WERI-Rb-1 (cell line): ENCODE measurements around the gene EFNA1.

ENCODE experiments used
- DNase-seq: peaks from one replicate; pipeline ENCODE4 v3.0.0-alpha.2; 2020
- H3K27ac ChIP-seq: fragments of 250-450 bp; sonication (Bioruptor Pico); 2 replicates; pipeline ENCODE4 v1.5.1; 2020; ENCODE audit warnings: mild to moderate bottlenecking, moderate library complexity
- H3K27me3 ChIP-seq: fragments of 250-450 bp; sonication (Bioruptor Pico); 2 replicates; pipeline ENCODE4 v1.5.1; 2021; ENCODE audit warnings: mild to moderate bottlenecking, low read depth, moderate library complexity; ENCODE audit not compliant: insufficient read depth, severe bottlenecking
- H3K36me3 ChIP-seq: fragments of 250-450 bp; sonication (Bioruptor Pico); 2 replicates; pipeline ENCODE4 v1.5.1; 2020; ENCODE audit warnings: mild to moderate bottlenecking, moderate library complexity
- H3K4me3 ChIP-seq: 2 replicates; pipeline ENCODE4 v1.5.1; 2011; ENCODE audit warnings: low read depth, mild to moderate bottlenecking, control low read depth, low read length
- H3K9me3 ChIP-seq: fragments of 250-450 bp; sonication (Bioruptor Pico); 2 replicates; pipeline ENCODE4 v1.5.1; 2021; ENCODE audit warnings: mild to moderate bottlenecking, moderate library complexity; ENCODE audit not compliant: severe bottlenecking
- CTCF ChIP-seq: IDR thresholded peaks from 2 replicates; pipeline ENCODE4 v1.5.1; 2011; ENCODE audit warnings: low read depth, mild to moderate bottlenecking, control low read depth, inconsistent platforms, low read length

Gene EFNA1

DNA sequence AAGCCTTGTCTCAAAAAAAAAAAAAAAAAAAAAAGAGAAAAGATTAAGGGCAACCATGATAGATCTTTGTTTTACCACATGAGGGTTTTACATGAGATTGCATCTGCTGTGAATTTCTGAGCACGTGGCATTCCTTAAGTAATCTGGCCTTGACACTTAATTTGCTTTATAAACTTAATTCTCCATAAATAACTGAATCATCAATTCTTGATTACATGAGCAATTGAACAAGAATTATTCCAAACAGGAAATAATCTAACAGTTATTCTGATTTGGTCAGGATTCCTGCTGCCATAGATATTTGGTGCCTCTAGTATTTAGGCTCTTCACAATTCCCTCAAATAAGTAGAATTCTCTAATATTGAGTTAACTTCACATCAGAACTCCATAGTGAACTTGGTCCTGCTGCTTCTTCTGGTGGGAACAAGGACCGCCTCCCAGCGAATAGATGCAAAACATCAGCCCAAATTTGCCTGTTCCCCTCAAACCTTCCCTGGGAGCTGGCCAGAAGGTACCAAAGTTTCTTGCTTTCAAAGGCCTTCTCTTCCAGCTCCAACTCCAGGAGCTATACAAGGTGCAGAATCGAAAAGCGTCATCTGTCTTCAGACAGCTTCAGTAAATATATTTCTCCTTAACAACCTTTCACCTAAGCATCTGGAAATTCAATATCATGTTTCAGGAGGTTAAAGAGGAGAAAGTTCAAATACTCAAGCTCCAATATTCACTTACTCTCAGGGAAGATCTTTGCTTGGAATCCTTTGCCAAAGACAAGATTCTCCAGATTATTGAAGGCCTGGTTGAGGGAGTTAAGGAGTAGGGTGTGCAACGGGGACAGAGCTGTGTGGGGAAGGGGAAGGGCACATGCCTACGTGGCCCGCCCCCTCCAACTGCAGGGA is 44.4 kb downstream of the EFNA1 start:
- H3K27me3 ChIP-seq, result no peaks in the 10 kb centered on the region
- H3K27ac ChIP-seq, result peak overlapping the region; percentile 78

GRCh38 chr1:155172732-155173477 is 45.2 kb downstream of the EFNA1 start, which contains the start of gene KRTCAP2:
KRTCAP2 (minus strand) TSS chr1:155173304; CDS start chr1:155173224, 80 bp downstream.
- H3K27ac ChIP-seq, result peak within 1 kb of the TSS; percentile 78
- no peaks in the 10 kb centered on the region for H3K27me3 ChIP-seq
- no peaks in the 10 kb centered on the region for H3K9me3 ChIP-seq
- peak; percentile 100 for TF ChIP-seq CTCF
- DNase-seq, result peak; percentile 100
- H3K4me3 ChIP-seq, result peak within 1 kb of the TSS; percentile 85
- H3K36me3 ChIP-seq, result peaks cover 31% of the 10 kb centered on the region

More for the DNA sequence above, 44.4 kb downstream of the EFNA1 start:
- peak overlapping the region; percentile 85 for H3K4me3 ChIP-seq
- H3K9me3 ChIP-seq, result no peaks in the 10 kb centered on the region
- no peak for TF ChIP-seq CTCF
- H3K36me3 ChIP-seq, result peaks cover 26% of the 10 kb centered on the region
- DNase-seq, result peak; percentile 9

DNA sequence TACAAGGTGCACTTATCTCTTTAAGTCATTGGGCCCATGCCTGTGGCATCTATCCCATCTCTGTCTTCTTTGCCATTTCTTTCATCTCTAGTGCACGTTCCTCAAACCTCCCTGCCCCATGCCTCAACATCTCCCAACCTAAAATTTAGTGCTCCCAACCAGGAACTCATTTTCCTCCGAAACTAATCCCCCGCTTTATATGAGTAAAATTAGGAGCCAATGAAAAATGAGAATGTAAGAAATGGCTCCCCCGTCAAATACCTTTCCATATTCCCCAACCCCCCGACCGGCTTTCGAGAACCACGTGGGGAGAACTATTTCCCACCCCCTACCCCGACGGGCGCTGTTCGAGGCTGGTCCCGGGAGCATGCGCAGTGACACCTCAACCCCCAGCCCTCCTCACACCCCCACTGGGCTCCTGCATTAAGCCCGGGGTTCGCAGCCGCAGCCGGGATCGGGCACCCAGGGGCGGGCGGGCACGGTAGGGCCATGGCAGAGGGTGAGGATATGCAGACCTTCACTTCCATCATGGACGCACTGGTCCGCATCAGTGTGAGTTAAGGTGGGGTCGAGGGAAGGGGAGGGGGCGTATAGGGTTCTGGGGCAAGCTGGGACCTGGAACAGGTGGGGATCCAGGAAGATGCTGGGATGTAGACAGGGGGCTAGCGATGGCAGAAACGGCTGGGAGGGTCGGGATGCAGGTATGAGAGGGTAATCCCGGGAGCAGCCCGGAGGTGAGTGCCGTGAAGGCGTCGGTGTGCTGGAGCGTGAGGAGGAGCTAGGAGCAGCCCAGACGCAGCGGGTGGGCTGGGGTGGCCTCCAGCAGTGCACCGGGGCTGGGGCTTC is 46.0 kb downstream of the EFNA1 start, which contains the start of gene TRIM46:
TRIM46 (plus strand) TSS at position 372 of the 846 bp plus-strand sequence; CDS start at position 490, 118 bp downstream.
- Histone ChIP-seq H3K36me3 (peaks cover 35% of the 10 kb centered on the region), H3K27me3 (no peaks in the 10 kb centered on the region)
- DNase-seq, result peak; percentile 95

GRCh38 chr1:155174324-155175280 is 46.9 kb downstream of the EFNA1 start:
- no peaks in the 10 kb centered on the region for H3K9me3 ChIP-seq
- no peak overlapping the region for H3K27ac ChIP-seq
- H3K4me3 ChIP-seq, result peak overlapping the region; percentile 85
- peaks cover 29% of the 10 kb centered on the region for H3K36me3 ChIP-seq
- DNase-seq, result peak; percentile 70
- H3K27me3 ChIP-seq, result no peaks in the 10 kb centered on the region
- TF ChIP-seq CTCF, result no peak

More for the DNA sequence above, 46.0 kb downstream of the EFNA1 start, which contains the start of gene TRIM46:
- TF ChIP-seq CTCF, result no peak
- peak within 1 kb of the TSS; percentile 85 for H3K4me3 ChIP-seq
- H3K27ac ChIP-seq, result peak within 1 kb of the TSS; percentile 78
- H3K9me3 ChIP-seq, result no peaks in the 10 kb centered on the region
